Mucosa of descending colon (tissue), 3 donors: ENCODE data around the gene ODAD4. TPM values are rescaled to one million over a fixed set of nuclear protein-coding genes. Genes with fewer than 3 reads are reported as not detected.

Experiments used
- ATAC-seq: fragments of 200-7000 bp; cut with Tn5 transposase; one replicate; pipeline ENCODE4 v1.9.1; 2020; ENCODE audit warnings: mild to moderate bottlenecking, moderate library complexity
- DNase-seq, 3 donors: peaks; one replicate each; pipeline ENCODE4 v3.0.0-alpha.2; 2020
- H3K36me3 ChIP-seq: fragments of 200-600 bp; one replicate; pipeline ENCODE4 v1.8.0; 2021; ENCODE audit warnings: low read depth, mild to moderate bottlenecking
- H3K4me1 ChIP-seq: fragments of 200-600 bp; one replicate; pipeline ENCODE4 v1.8.0; 2021; ENCODE audit warnings: low read depth, mild to moderate bottlenecking
- H3K4me3 ChIP-seq: fragments of 200-600 bp; one replicate; pipeline ENCODE4 v1.8.0; 2021; ENCODE audit warnings: mild to moderate bottlenecking
- H3K9me3 ChIP-seq: fragments of 200-600 bp; one replicate; pipeline ENCODE4 v1.8.0; 2021; ENCODE audit warnings: mild to moderate bottlenecking
- intact Hi-C, 2 donors: fragments of 100-400 bp; cut with DNase I in 1 of 2; cut with micrococcal nuclease in 1 of 2; formaldehyde crosslinking; loops; one replicate each; pipeline versions ENCODE4 v1.11.0 to v1.11.1; 2022; cut with DNase I, micrococcal nuclease
- total RNA-seq, 3 donors: library from RNA; stranded (reverse); fragmentation: NEBNext Ultra II Directional in 2 of 3; extraction: Animal tissue kit (Norgen Biotek cat#: 25700) in 2 of 3; gene quantifications; one replicate each; pipeline versions ENCODE4 v1.2.1 to v1.2.4, GENCODE V29; 2021 to 2023
- TF ChIP-seq, protein P1 (sequence below): fragments of 200-600 bp; IDR thresholded peaks from one replicate; pipeline ENCODE4 v1.8.0; 2022; ENCODE audit warnings: antibody characterized with exemption, mild to moderate bottlenecking
- donor health status: DM: no; HTN: no; CAD: no; lungs with moderate emphysema.
- donor health status: DM: no; HTN: no; CAD: no.
- donor health status: DM: no; HTN: yes; CAD: no.

ODAD4 gene
- total RNA-seq, 3 donors from 2014 or later: 0.34 to 2.1 TPM; not detected in 1

DNA sequence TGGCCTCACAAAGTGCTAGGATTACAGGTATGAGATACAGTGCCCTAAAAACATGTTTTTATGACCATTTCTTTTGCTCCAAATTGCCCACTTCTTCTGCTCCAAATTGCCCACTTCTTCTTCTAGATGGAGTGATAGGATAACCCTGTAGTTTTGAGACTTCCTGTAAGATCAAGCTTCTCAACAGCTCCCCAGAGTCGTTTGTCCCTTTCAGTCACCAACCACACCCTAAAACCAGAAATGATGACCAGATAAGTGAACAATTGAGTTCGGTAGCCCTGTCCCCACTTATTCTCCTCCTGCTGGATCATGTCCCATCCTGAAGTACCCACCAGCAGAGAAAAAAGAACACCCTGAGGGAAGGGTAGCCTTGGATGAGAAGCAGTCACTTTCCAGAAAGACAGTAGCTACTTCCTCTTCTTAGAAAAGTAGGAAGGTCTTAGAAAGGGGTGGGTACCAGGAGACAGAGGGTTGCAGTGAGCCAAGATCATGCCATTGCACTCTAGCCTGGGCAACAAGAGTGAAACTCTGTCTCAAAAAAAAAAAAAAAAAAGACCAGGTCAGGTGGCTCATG is 2.5 kb downstream of the ODAD4 start:
- no peak for ATAC-seq
- peaks cover 11% of the 10 kb centered on the region for H3K4me1 ChIP-seq
- TF ChIP-seq, protein P1, sequence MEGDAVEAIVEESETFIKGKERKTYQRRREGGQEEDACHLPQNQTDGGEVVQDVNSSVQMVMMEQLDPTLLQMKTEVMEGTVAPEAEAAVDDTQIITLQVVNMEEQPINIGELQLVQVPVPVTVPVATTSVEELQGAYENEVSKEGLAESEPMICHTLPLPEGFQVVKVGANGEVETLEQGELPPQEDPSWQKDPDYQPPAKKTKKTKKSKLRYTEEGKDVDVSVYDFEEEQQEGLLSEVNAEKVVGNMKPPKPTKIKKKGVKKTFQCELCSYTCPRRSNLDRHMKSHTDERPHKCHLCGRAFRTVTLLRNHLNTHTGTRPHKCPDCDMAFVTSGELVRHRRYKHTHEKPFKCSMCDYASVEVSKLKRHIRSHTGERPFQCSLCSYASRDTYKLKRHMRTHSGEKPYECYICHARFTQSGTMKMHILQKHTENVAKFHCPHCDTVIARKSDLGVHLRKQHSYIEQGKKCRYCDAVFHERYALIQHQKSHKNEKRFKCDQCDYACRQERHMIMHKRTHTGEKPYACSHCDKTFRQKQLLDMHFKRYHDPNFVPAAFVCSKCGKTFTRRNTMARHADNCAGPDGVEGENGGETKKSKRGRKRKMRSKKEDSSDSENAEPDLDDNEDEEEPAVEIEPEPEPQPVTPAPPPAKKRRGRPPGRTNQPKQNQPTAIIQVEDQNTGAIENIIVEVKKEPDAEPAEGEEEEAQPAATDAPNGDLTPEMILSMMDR: no peak
- intact Hi-C loops: no loop called here
- DNase-seq: no peak
- no peaks in the 10 kb centered on the region for H3K9me3 ChIP-seq
- H3K36me3 ChIP-seq: no peaks in the 10 kb centered on the region
- no peak overlapping the region for H3K4me3 ChIP-seq

DNA sequence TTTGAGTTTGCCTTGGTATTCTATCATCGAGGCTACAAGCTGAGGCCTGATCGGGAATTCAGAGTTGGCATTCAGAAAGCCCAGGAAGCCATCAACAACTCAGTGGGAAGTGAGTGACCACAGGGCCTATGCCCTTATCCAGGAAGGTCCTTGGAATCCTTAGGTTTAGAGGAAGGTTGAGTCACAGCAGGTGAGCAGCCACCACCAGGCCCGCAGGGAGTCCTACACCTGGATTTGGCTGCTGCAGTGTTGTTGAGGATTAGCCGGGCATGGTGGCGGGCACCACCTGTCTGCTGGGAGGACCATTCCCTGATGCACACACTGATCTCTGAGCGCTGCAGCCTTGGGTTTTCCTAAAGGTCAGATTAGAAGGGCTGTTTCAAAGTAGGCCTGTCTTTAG is 5.2 kb downstream of the ODAD4 start:
- TF ChIP-seq, protein P1: no peak
- intact Hi-C loops: no loop called here
- H3K36me3 ChIP-seq: no peaks in the 10 kb centered on the region
- H3K4me1 ChIP-seq: no peaks in the 10 kb centered on the region
- no peak overlapping the region for H3K4me3 ChIP-seq
- no peaks in the 10 kb centered on the region for H3K9me3 ChIP-seq
- DNase-seq (no peak), ATAC-seq (no peak)

DNA sequence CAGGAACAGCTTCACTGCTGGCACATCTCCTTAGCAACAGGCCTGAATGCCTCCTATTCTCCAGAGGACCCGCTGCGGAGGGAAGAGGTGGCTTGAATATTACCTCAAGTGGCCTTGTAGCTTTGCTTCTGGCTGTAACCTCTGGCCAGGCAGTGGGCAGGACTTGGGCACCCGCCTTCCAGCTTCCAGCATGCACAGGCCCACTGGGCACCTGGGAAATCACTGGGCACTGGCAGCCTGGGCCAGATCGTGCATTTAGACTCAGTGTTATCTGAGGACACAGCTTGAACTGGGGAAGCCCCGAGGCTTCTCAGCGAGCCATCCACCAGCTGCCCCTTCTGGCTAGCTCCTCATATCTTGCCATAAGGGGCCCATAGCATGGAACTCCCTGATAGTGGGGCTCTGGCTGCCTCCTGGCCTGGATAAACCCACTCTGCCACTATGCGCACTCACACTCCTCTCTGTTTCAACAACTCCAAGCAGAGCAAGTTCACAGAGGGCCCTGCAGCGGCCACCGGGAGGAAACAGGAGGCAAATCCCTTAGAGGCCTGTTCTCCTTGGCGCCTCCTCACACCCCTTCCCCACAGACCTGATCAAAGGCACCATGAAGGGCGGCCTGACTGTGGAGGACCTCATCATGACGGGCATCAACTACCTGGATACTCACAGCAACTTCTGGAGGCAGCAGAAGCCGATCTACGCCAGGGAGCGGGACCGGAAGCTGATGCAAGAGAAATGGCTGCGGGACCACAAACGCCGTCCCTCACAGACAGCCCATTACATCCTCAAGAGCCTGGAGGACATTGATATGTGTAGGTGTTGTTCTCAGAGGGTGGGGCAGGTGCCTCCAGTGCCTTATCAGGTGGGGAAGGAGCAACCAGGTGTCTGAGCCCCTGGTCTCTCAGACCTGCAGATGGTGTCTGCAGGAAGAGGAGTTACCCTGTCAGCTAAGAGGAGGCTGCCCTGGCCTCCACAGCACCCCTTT is 7.8 kb downstream of the ODAD4 start:
- no peak overlapping the region for H3K4me3 ChIP-seq

DNA sequence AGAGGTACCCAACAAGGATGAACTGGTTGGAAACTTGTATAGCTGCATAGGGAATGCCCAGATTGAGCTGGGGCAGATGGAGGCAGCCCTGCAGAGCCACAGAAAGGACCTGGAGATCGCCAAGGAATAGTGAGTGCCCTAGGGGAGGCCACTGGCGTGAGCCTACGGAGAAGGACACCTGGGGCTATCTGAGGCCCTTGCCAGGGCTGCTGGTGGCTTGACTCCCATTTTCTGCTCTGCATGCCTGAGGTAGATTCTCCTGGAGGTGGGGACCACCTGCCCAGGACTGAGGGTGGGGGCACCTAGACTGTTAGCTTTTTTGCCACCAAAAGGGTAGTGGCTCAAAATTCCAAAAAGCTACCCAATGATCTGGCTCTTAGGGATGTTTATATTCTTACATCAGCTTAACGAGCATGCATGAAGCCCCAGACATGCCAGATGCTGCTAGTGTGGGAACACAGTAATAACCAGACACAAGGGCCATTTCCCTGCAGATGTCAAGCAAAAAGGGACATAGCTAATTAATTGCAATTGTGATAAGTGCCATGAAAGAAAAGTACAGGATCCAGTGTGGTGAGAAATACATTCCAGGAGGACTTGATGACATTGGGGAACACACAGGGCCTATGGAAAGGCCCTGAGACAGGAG is 8.8 kb downstream of the ODAD4 start:
- no peak for DNase-seq
- TF ChIP-seq, protein P1: no peak
- Histone ChIP-seq H3K4me3 (no peak overlapping the region), H3K4me1 (no peaks in the 10 kb centered on the region), H3K36me3 (no peaks in the 10 kb centered on the region), H3K9me3 (no peaks in the 10 kb centered on the region)
- intact Hi-C loops: no loop called here
- no peak for ATAC-seq

More for the DNA sequence above, 7.8 kb downstream of the ODAD4 start:
- TF ChIP-seq, protein P1: no peak
- H3K4me1 ChIP-seq: no peaks in the 10 kb centered on the region
- no peaks in the 10 kb centered on the region for H3K36me3 ChIP-seq
- DNase-seq (no peak), ATAC-seq (no peak)
- no peaks in the 10 kb centered on the region for H3K9me3 ChIP-seq
- intact Hi-C loops: no loop called here

DNA sequence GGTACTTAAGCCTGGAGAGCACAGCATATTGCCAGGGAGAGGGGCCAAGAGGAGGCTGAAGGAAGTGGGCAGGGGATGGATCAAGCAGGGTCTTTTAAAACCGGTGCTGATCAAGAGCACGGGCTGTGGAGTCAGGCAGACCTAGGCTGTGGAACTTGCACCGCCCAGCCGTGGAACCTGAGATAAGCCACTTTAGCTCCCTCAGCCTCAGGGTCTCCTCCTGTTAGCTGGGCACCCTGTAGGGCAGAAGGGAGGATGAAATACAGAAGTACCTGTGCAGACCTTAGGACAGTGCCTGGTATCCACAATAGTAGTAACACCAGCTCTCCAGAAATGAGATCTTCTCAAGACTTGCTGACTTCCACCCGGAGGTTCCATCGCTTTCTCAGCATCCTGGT is 9.3 kb downstream of the ODAD4 start:
- TF ChIP-seq, protein P1: no peak
- no peaks in the 10 kb centered on the region for H3K9me3 ChIP-seq
- ATAC-seq (no peak), DNase-seq (no peak)
- H3K4me1 ChIP-seq: no peaks in the 10 kb centered on the region
- no peaks in the 10 kb centered on the region for H3K36me3 ChIP-seq
- no peak overlapping the region for H3K4me3 ChIP-seq
- intact Hi-C loops: no loop called here
